Right atrium auricular region (tissue), 2 donors: ENCODE measurements around the gene HNRNPM. TPM values are rescaled to one million over a fixed set of nuclear protein-coding genes. Genes with fewer than 3 reads are reported as not detected.
A peak's percentile ranks its signal among the peaks of the same experiment; 100 is the strongest.

ENCODE experiments used
- DNase-seq: peaks from one replicate; pipeline ENCODE4 v3.0.0-alpha.2; 2019; ENCODE audit warnings: low spot score
- H3K27ac ChIP-seq, 2 donors: fragments of 200-600 bp; sonication (generic); 1 replicate in 1 of 2; 2 replicates in 1 of 2; pipeline ENCODE4 v1.5.1; 2016 to 2019
- H3K27me3 ChIP-seq, 2 donors: fragments of 200-600 bp; sonication (generic); one replicate each; pipeline versions ENCODE4 v1.5.1 to v1.6.0; 2017 to 2019
- H3K36me3 ChIP-seq: fragments of 200-600 bp; sonication (generic); one replicate; pipeline ENCODE4 v1.5.1; 2016
- H3K4me1 ChIP-seq, 2 donors: fragments of 200-600 bp; sonication (generic); one replicate each; pipeline versions ENCODE4 v1.5.1 to v1.6.0; 2017 to 2019
- H3K4me3 ChIP-seq, 2 donors: fragments of 200-600 bp; sonication (generic); 1 replicate in 1 of 2; 2 replicates in 1 of 2; pipeline ENCODE4 v1.5.1; 2017 to 2019; ENCODE audit warnings: mild to moderate bottlenecking in 1 of 2, moderate library complexity in 1 of 2
- H3K9me3 ChIP-seq, 2 donors: fragments of 200-600 bp; sonication (generic); one replicate each; pipeline ENCODE4 v1.5.1; 2019
- CTCF ChIP-seq, 2 donors: fragments of 200-600 bp; sonication (generic); IDR thresholded peaks; one replicate each; pipeline ENCODE4 v1.5.1; 2019; ENCODE audit warnings: antibody characterized with exemption in 2 of 2
- total RNA-seq, 2 donors: library from RNA; depleted of rRNA; stranded (reverse); fragments of >200 nt; gene quantifications; one replicate each; pipeline ENCODE4 v1.1.0, GENCODE V29; 2016

HNRNPM gene
- total RNA-seq, 2 donors from 2014 or later, result 51.0 to 76.5 TPM

- no peak for TF ChIP-seq CTCF (IDR thresholded peaks at IDR 0.05)
- peaks cover 36% of the 10 kb centered on the region for H3K36me3 ChIP-seq
- DNase-seq, result no peak
- H3K4me3 ChIP-seq, result no peak overlapping the region
- no peaks in the 10 kb centered on the region for H3K9me3 ChIP-seq
- no peaks in the 10 kb centered on the region for H3K27me3 ChIP-seq
- peaks cover 0 to 58% of the 10 kb centered on the region in 2 donors for H3K4me1 ChIP-seq
- peak overlapping the region in 1 of 2 donors; percentile 9 for H3K27ac ChIP-seq
Observed at GRCh38 chr19:8397746-8398310, 46.9 kb upstream of the HNRNPM start.

GRCh38 chr19:8398311-8398771 is 46.4 kb upstream of the HNRNPM start:
- H3K9me3 ChIP-seq, result no peaks in the 10 kb centered on the region
- no peak overlapping the region for H3K27ac ChIP-seq
- no peak for DNase-seq
- no peak for TF ChIP-seq CTCF (IDR thresholded peaks at IDR 0.05)
- H3K27me3 ChIP-seq, result no peaks in the 10 kb centered on the region
- no peak overlapping the region for H3K4me3 ChIP-seq
- peaks cover 0 to 53% of the 10 kb centered on the region in 2 donors for H3K4me1 ChIP-seq
- H3K36me3 ChIP-seq, result peaks cover 41% of the 10 kb centered on the region

- Histone ChIP-seq H3K27me3 (no peaks in the 10 kb centered on the region), H3K36me3 (peaks cover 52% of the 10 kb centered on the region), H3K27ac (no peak overlapping the region), H3K4me3 (no peak overlapping the region), H3K4me1 (peaks cover 0 to 43% of the 10 kb centered on the region in 2 donors), H3K9me3 (no peaks in the 10 kb centered on the region)
- DNase-seq, result no peak
- no peak for TF ChIP-seq CTCF (IDR thresholded peaks at IDR 0.05)
Observed at GRCh38 chr19:8399681-8400188, 45.0 kb upstream of the HNRNPM start.

GRCh38 chr19:8401981-8402411 is 42.8 kb upstream of the HNRNPM start:
- DNase-seq, result no peak
- H3K36me3 ChIP-seq, result peaks cover 57% of the 10 kb centered on the region
- H3K27ac ChIP-seq, result no peak overlapping the region
- H3K27me3 ChIP-seq, result no peaks in the 10 kb centered on the region
- H3K4me3 ChIP-seq, result no peak overlapping the region
- no peaks in the 10 kb centered on the region for H3K9me3 ChIP-seq
- H3K4me1 ChIP-seq, result peaks cover 0 to 26% of the 10 kb centered on the region in 2 donors
- no peak for TF ChIP-seq CTCF (IDR thresholded peaks at IDR 0.05)

- Histone ChIP-seq H3K4me1 (peaks cover 0 to 13% of the 10 kb centered on the region in 2 donors), H3K36me3 (peaks cover 57% of the 10 kb centered on the region), H3K4me3 (no peak overlapping the region), H3K9me3 (no peaks in the 10 kb centered on the region), H3K27me3 (no peaks in the 10 kb centered on the region), H3K27ac (no peak overlapping the region)
- no peak for TF ChIP-seq CTCF (IDR thresholded peaks at IDR 0.05)
- DNase-seq, result no peak
Observed at GRCh38 chr19:8403098-8403819, 41.5 kb upstream of the HNRNPM start.
